DND-41 (cell line): ENCODE data around the gene POLR3A.

Experiments used
- ATAC-seq: fragments of 200-7000 bp; cut with Tn5 transposase; 3 replicates; pipeline ENCODE4 v1.9.1; 2021; ENCODE audit warnings: low read depth; ENCODE audit not compliant: insufficient read depth
- DNase-seq: peaks from one replicate; pipeline ENCODE4 v3.0.0-alpha.2; 2020
- H2AFZ ChIP-seq: 2 replicates; pipeline ENCODE4 v1.6.0; 2012; ENCODE audit warnings: low read depth, low read length
- H3K27ac ChIP-seq: 2 replicates; pipeline ENCODE4 v1.5.1; 2012; ENCODE audit warnings: low read length, inconsistent platforms
- H3K27me3 ChIP-seq: fragments of 200-600 bp; sonication (generic); 2 replicates; pipeline ENCODE4 v1.6.0; 2012; ENCODE audit warnings: low read length, mild to moderate bottlenecking, inconsistent platforms; ENCODE audit not compliant: insufficient read depth, poor library complexity
- H3K36me3 ChIP-seq: 2 replicates; pipeline ENCODE4 v1.5.1; 2012; ENCODE audit warnings: low read length, inconsistent platforms; ENCODE audit not compliant: insufficient read depth
- H3K4me1 ChIP-seq: 2 replicates; pipeline ENCODE4 v1.5.1; 2012; ENCODE audit warnings: mild to moderate bottlenecking, low read length; ENCODE audit not compliant: insufficient read depth
- H3K4me2 ChIP-seq: 2 replicates; pipeline ENCODE4 v1.6.0; 2012; ENCODE audit warnings: mild to moderate bottlenecking, moderate library complexity, low read length, inconsistent platforms; ENCODE audit not compliant: insufficient read depth
- H3K4me3 ChIP-seq, 2 experiments: fragments of 200-600 bp in 1 of 2; shearing (Covaris generic) in 1 of 2; 2 replicates each; pipeline ENCODE4 v1.5.1; 2012 to 2016; ENCODE audit warnings: inconsistent platforms in 2 of 2, low read length in 2 of 2, mild to moderate bottlenecking in 2 of 2, low read depth in 1 of 2, moderate library complexity in 1 of 2
- H3K79me2 ChIP-seq: 2 replicates; pipeline ENCODE4 v1.6.0; 2012; ENCODE audit warnings: low read length, inconsistent platforms; ENCODE audit not compliant: insufficient read depth
- H3K9ac ChIP-seq: 2 replicates; pipeline ENCODE4 v1.6.0; 2012; ENCODE audit warnings: low read depth, mild to moderate bottlenecking, inconsistent platforms, low read length, moderate library complexity
- H3K9me3 ChIP-seq: 2 replicates; pipeline ENCODE4 v1.5.1; 2012; ENCODE audit warnings: low read length, moderate library complexity, mild to moderate bottlenecking, inconsistent platforms; ENCODE audit not compliant: insufficient read depth, severe bottlenecking
- H4K20me1 ChIP-seq: 2 replicates; pipeline ENCODE4 v1.6.0; 2012; ENCODE audit warnings: low read length; ENCODE audit not compliant: insufficient read depth
- EZH2 ChIP-seq: IDR thresholded peaks from 3 replicates; pipeline ENCODE4 v1.6.1; 2012; ENCODE audit warnings: borderline replicate concordance, low read depth, mild to moderate bottlenecking, moderate library complexity, low read length, inconsistent platforms; ENCODE audit not compliant: severe bottlenecking
- TF ChIP-seq, protein P1 (sequence below): IDR thresholded peaks from 2 replicates; pipeline ENCODE4 v1.5.1; 2012; ENCODE audit warnings: borderline replicate concordance, low read length, moderate library complexity, mild to moderate bottlenecking; ENCODE audit not compliant: poor library complexity, severe bottlenecking; ENCODE audit errors: extremely low read depth

The POLR3A gene

GRCh38 chr10:77987671-77988255, 41.6 kb downstream of the POLR3A start:
- Histone ChIP-seq H3K4me1 (no peaks in the 10 kb centered on the region), H3K4me2 (no peak overlapping the region), H3K36me3 (peaks cover 92% of the 10 kb centered on the region), H3K9me3 (no peaks in the 10 kb centered on the region), H3K27ac (no peak overlapping the region), H3K79me2 (no peaks in the 10 kb centered on the region), H3K9ac (no peak overlapping the region), H3K27me3 (no peaks in the 10 kb centered on the region), H4K20me1 (no peaks in the 10 kb centered on the region; the same call in 1 of the 2 replicates), H3K4me3 (no peak overlapping the region), H2AFZ (no peak overlapping the region)
- no peak for DNase-seq
- TF ChIP-seq EZH2, result no peak
- TF ChIP-seq, protein P1, sequence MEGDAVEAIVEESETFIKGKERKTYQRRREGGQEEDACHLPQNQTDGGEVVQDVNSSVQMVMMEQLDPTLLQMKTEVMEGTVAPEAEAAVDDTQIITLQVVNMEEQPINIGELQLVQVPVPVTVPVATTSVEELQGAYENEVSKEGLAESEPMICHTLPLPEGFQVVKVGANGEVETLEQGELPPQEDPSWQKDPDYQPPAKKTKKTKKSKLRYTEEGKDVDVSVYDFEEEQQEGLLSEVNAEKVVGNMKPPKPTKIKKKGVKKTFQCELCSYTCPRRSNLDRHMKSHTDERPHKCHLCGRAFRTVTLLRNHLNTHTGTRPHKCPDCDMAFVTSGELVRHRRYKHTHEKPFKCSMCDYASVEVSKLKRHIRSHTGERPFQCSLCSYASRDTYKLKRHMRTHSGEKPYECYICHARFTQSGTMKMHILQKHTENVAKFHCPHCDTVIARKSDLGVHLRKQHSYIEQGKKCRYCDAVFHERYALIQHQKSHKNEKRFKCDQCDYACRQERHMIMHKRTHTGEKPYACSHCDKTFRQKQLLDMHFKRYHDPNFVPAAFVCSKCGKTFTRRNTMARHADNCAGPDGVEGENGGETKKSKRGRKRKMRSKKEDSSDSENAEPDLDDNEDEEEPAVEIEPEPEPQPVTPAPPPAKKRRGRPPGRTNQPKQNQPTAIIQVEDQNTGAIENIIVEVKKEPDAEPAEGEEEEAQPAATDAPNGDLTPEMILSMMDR, result no peak
- ATAC-seq, result no peak

GRCh38 chr10:77984986-77985385, 44.3 kb downstream of the POLR3A start:
- no peaks in the 10 kb centered on the region for H3K9me3 ChIP-seq
- H4K20me1 ChIP-seq, result no peaks in the 10 kb centered on the region; the same call in 1 of the 2 replicates
- H3K9ac ChIP-seq, result no peak overlapping the region
- H3K36me3 ChIP-seq, result peaks cover 93% of the 10 kb centered on the region
- H2AFZ ChIP-seq, result no peak overlapping the region
- ATAC-seq, result no peak
- H3K4me3 ChIP-seq, result no peak overlapping the region
- H3K79me2 ChIP-seq, result no peaks in the 10 kb centered on the region
- no peaks in the 10 kb centered on the region for H3K4me1 ChIP-seq
- H3K4me2 ChIP-seq, result no peak overlapping the region
- no peaks in the 10 kb centered on the region for H3K27me3 ChIP-seq
- DNase-seq, result no peak
- H3K27ac ChIP-seq, result no peak overlapping the region
- no peak for TF ChIP-seq EZH2
- TF ChIP-seq, protein P1, result no peak

DNA sequence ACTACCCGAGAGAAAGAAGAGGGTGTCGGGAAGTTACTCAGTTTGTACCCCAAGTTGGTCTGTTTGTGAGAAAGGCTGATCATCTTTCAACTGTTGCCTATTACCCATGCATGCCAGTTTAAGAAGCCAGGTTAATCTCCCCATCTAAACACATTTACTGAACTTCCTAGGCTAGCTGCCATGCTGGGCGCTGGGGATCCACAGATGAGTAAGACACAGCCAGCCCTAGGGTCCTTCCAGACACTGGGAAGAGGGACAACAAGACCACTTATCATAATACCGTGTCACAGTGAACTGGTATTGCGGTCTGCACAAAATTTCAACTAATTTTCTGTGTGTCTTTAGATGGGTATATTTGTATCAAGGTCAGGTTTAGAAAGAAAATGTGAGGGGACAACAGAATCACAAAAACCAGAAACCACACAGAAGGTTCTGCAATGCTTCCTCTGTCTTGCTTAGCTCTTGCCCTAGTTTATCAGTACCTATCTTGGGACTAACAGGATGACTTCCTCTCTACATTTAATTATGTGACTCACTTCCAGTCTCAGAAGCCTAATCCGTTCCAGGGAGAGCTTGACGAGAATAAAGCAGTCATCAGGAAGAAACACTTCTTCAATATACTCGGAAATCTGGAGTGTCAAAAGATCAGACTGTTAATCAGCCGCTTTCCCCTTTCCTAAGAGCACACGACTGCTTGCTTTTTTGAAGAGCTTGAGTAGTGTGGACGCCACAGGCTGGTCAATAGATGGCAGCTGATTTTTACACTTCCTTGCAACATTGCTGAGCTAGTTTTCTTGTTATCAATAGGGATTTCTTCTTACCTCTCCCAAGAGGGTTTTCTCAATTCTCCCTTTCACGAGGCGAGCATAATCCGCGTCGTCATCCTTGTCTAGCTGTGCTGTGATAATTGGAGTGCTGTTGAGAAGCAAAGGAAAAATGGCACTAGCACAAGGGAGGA, 45.7 kb downstream of the POLR3A start:
- ATAC-seq (no peak), DNase-seq (no peak)
- H3K4me3 ChIP-seq, result no peak overlapping the region
- peaks cover 92% of the 10 kb centered on the region for H3K36me3 ChIP-seq
- no peak overlapping the region for H2AFZ ChIP-seq
- H3K27ac ChIP-seq, result no peak overlapping the region
- H3K9ac ChIP-seq, result no peak overlapping the region
- no peaks in the 10 kb centered on the region for H3K27me3 ChIP-seq
- H3K9me3 ChIP-seq, result no peaks in the 10 kb centered on the region
- no peak overlapping the region for H3K4me2 ChIP-seq
- TF ChIP-seq EZH2, result no peak
- TF ChIP-seq, protein P1, result no peak
- H4K20me1 ChIP-seq, result no peaks in the 10 kb centered on the region; the same call in 1 of the 2 replicates
- no peaks in the 10 kb centered on the region for H3K79me2 ChIP-seq
- no peaks in the 10 kb centered on the region for H3K4me1 ChIP-seq
